HG03135 (cell line): ENCODE data around the gene CPE.

Experiments
- ATAC-seq: cut with Tn5 transposase; IDR thresholded peaks from one replicate; pipeline ENCODE4 v1.9.1; 2021; ENCODE audit warnings: mild to moderate bottlenecking, moderate library complexity; ENCODE audit not compliant: unreplicated experiment

CPE gene

GRCh38 chr4:165505958-165506837 is 127.4 kb downstream of the CPE start:
- no peak for ATAC-seq

DNA sequence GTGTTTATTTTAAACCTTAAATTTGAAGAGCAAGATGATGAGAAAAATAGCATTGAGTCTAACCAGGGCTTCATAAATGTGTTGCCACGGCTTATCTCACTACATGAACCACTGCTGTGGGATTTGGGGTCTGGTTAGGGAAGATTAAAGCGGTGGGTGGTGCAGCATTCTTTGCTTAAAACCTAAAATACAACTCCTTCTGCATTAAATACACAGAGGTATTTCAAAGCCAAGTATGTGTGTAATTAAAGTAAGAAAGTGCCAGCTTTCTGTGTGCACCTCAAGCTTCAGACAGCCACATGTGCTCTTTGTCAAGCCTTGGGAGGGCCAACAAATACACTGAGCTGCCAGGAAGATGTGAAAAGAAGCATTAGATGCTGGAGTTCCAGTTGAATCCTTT is 128.0 kb downstream of the CPE start:
- no peak for ATAC-seq

GRCh38 chr4:165507381-165507780 is 128.6 kb downstream of the CPE start:
- no peak for ATAC-seq

GRCh38 chr4:165508372-165509120 is 129.7 kb downstream of the CPE start:
- no peak for ATAC-seq

DNA sequence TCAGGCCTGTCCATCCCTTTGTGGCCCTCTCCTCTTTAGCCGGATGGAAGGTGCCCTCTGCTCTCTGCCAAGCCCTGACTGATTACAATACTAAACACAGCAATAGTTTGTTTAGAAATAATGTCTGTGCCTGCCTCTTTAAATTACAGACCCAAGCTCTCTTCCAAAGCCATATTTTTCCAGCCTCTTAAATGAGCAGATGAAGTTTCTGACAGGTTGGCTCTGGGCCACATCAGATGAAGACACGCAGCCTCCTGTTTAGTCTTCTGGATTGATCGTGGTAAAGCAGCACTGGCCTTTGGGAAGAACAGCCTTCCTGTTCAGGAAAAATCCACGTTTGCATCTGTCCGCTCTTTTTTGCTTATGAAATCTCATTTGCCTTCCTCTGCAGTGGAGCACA is 133.6 kb downstream of the CPE start:
- ATAC-seq, result no peak

DNA sequence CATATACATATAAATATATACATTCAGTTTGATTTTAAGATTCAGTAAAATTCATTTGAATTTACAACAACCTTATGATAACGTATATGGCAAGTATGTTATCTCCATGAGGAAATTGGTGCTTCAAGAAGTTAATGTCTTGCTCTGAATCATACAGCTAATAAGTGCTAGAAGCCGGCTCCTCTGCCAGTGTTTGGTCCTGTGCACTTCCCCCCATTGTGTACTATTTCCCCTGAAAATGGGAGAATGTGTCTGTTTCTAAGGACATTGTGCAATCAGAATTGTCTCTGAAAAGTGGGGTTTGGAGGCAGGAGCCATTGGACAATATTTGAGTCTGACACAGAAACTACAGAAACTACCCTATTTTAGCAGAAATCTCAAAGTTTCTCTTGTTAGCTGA is 135.9 kb downstream of the CPE start:
- no peak for ATAC-seq

- ATAC-seq, result no peak
Observed at GRCh38 chr4:165515201-165515600, 136.4 kb downstream of the CPE start.

GRCh38 chr4:165516281-165516833 is 137.5 kb downstream of the CPE start:
- ATAC-seq, result no peak

DNA sequence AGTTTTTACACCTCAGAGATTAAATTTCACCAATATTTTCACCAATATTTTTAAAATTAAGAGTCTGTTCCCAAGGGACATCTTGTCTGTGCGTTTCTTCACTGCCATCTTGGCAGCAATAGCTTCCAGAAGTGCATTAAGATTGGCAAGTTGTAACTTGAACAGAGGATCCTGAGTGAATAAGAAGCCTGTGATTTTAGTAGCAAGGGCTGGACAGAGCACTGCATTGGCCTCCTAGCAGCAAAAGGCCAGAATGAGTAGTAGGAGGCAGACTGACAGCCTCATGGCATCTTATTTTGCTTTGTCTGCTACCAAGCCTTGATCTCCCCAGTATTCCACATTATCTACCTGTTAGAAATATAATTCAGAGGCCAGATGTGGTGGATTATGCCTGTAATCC is 138.4 kb downstream of the CPE start:
- no peak for ATAC-seq

DNA sequence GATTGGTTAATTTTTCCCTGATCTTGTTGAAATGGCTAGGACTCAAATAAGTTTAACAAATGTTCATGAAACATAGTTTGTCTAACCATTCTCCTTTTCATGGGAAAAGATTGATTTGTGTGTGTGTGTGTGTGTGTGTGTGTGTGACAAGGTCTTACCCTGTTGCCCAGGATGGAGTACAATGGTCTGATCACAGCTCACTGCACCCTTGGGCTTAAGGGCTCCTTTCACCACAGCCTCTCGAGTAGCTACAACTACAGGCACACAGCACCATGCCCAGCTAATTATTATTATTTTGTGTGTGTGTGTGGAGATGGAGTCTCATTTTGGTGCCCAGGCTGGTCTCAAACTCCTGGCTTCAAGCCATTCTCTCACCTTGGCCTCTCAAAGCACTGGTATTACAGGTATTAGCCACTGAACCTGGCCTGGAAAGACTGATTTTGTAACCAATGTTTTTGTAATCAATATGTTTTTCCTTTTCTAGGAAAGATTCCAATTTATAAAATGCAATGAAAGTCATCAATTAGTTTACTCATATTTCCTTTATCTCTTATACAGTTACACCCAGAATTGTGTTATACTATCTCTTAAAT is 139.3 kb downstream of the CPE start:
- ATAC-seq, result no peak

- ATAC-seq, result no peak
Observed at GRCh38 chr4:165518686-165519085, 139.9 kb downstream of the CPE start.

DNA sequence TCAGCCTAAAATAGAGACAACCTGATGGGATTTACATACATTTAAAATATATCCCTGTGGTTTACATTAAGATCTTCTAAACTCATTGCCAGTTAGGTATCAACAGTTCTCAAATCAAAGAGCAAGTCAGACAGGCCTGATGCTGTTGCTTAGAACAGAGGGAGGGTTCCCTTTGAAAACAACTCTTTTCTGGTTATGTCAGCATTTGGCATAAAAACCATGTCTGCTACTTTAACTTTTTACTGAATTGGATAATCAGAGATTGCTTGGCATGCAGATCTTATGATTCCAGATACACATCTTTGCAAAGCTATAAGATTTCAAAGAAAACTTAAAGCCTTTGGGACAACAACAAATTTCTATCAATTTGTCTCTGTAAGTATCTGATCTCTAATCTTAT is 140.8 kb downstream of the CPE start:
- ATAC-seq, result no peak

DNA sequence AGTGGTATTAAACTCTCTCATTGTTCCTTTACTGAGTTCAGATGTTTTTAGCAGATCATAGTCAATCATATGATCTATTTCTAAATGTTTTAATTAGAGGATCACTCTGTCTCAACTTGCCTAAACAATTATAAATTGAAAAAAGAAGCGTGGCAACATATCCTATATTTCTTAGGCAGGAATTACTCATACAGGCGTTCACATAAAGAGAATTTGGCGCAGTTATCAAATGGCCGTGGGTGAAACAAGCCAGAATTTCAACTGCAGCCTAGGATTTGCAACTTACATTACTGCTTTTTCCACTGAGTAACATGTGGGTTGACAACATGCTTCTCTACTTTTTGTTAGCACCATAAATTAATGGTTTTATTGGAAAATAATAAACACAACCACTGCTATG is 141.3 kb downstream of the CPE start:
- ATAC-seq, result no peak

- ATAC-seq, result no peak
Observed at GRCh38 chr4:165522050-165522449, 143.2 kb downstream of the CPE start.

DNA sequence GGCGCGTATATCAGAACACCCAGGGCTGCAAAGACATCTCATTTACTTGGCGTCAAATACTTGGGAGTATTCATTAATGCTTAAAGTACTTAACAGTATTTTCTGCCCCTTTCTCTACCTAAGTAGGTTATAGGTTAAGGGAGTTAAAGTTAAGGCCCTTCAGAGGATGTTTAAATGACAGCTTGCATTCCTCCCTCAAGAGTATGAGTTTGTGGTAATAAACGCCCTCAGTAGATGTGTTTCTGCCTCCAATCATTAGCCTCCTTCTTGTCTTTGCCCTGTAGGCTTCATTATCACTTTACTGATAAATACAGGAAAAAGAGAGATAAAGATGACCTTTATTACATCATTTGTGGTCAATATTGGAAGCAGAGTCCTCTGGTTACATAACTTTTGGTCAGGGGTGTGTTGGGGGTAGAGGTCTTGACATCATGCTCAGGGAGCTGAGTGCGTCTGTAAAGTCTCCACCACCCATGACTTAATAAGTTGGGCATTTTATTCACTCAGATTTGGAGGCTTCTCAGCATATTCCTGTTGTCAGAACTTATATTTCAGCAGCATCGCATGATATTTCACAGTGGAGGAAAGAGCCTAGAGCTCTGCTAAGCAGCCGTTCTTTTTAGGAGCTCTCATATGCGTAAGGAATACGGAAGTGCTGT is 145.9 kb downstream of the CPE start:
- no peak for ATAC-seq

- no peak for ATAC-seq
Observed at GRCh38 chr4:165532976-165533375, 154.2 kb downstream of the CPE start.

- ATAC-seq, result peak; percentile 66
Observed at GRCh38 chr4:165537028-165537648, 158.3 kb downstream of the CPE start.

DNA sequence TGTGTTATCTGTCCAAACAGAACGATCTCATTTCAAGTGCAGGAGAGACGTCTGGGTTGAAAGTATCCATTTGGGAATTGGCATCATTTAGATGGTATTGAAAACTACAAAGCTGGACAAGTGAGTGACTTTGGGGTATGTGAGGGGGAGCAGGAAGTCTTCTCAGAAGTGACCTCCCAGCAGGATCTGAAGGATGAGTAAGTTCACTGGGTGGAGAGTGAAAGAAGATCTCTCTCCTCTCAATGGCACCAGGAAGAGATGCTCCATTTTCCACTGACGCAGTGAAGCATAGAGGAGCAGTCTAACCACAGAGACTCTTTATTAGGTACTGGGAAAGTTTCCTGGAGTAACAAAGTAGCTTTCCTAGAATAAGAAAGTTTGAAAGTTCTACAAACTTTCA is 161.0 kb downstream of the CPE start:
- no peak for ATAC-seq

DNA sequence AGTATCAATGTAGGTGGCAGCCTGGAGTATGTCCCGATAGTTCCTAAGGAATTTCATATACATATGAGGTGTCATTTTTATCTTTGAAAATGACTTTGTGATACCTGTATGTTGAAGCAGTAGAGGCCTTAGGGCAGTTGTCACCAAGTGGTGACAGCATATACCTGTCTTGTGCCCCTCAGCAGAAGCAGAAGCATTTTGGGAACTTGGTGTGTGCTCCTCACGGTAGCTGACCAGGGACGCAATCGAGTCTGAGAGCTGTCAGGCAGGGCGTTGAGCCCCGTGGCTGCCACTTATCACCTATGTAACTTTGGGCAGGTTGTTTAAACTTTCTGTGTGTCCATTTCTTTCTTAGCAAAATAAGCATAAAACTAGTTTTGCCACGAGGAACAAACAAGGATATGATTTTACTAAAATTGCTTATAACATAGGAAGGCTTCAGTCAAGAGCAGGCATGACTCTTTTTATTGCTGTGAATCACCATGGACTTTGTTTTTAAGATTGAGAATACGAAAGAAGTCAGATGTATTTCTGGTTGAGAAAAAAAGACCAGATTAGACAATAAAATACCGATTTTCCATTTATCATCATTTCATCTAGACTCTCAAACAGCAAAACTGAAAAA is 161.5 kb downstream of the CPE start:
- no peak for ATAC-seq

DNA sequence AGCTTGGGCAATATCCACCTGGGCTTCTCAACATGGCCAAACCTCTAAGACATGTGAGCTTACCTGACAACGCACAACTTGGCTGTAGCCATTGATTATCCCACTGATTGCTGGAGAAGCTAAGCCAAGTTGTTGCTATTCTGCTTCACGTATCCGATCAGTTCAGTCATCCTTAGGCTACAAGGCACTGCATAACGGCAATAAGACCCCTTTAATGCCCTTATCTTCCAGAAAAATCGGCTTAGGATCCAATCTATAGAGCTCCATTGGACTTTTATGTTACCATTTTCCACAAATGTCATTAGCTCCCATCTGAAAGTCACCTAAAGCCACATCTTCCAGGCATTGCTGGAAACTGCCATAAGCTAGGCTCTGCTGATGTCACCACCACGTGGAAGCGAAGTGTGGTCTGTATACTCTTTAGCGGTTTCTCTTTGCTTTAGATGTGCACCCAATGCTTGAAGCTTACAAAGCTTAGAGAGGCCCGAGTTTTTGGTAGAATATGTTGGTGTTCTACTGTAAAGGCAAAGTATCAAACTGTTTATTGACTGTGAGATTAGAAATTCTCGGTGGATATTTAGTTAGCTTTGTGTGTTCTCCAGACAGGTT is 163.1 kb downstream of the CPE start:
- no peak for ATAC-seq
